Endothelial cell of umbilical vein (primary cell): ENCODE measurements around the gene PIK3C3. TPM values are rescaled to one million over a fixed set of nuclear protein-coding genes. Genes with fewer than 3 reads are reported as not detected.

ENCODE experiments used
- BruUV-seq: library from RNA; stranded (reverse); fragments of 400-500 nt; replicated peaks from 2 replicates; lab custom pipeline; 2021; lab: Mats Ljungman, UMichigan
- CTCF ChIA-PET: fragments of 300-600, 350-600 bp; sonication (Branson Sonifier 250); formaldehyde crosslinking; loops from one replicate; lab custom pipeline; 2021; ENCODE audit warnings: antibody characterized with exemption, inconsistent platforms; lab: Charles Lee
- POLR2A ChIA-PET: fragments of 300-600, 350-600 bp; sonication (Branson Sonifier 250); formaldehyde crosslinking; loops from one replicate; lab custom pipeline; 2021; ENCODE audit warnings: antibody characterized with exemption, inconsistent platforms; lab: Charles Lee
- DNase-seq: peaks from one replicate; pipeline ENCODE4 v3.0.0-alpha.2; 2011; ENCODE audit warnings: low read depth, low spot score
- FAIRE-seq: peaks from 2 replicates; lab custom pipeline; 2011; peaks lifted over from hg19 to GRCh38; lab: Jason Lieb, UNC
- H2AFZ ChIP-seq: 2 replicates; pipeline ENCODE4 v1.6.0; 2012; ENCODE audit warnings: low read depth, low read length, control low read depth, inconsistent platforms
- H3K27ac ChIP-seq: 2 replicates; pipeline ENCODE4 v1.5.1; 2011; ENCODE audit warnings: low read depth, mild to moderate bottlenecking, control low read depth, low read length, moderate library complexity; ENCODE audit not compliant: insufficient read depth
- H3K27me3 ChIP-seq, 2 experiments: 2 replicates each; pipeline versions ENCODE4 v1.6.0 to v1.6.1; 2011; ENCODE audit warnings: low read length in 2 of 2, mixed read lengths in 1 of 2; ENCODE audit not compliant: control insufficient read depth in 2 of 2, insufficient read depth in 2 of 2
- H3K36me3 ChIP-seq, 2 experiments: 2 replicates in 1 of 2; 3 replicates in 1 of 2; pipeline ENCODE4 v1.5.1; 2011; ENCODE audit warnings: low read length in 2 of 2, mild to moderate bottlenecking in 1 of 2, moderate library complexity in 1 of 2; ENCODE audit not compliant: control insufficient read depth in 2 of 2, insufficient read depth in 2 of 2; ENCODE audit errors: extremely low read depth in 1 of 2
- H3K4me1 ChIP-seq: 3 replicates; pipeline ENCODE4 v1.5.1; 2011; ENCODE audit warnings: mild to moderate bottlenecking, low read length; ENCODE audit not compliant: control insufficient read depth, insufficient read depth; ENCODE audit errors: extremely low read depth
- H3K4me2 ChIP-seq: 2 replicates; pipeline ENCODE4 v1.6.1; 2011; ENCODE audit warnings: low read length, control low read depth, mixed read lengths; ENCODE audit not compliant: insufficient read depth
- H3K4me3 ChIP-seq, 3 experiments: fragments of 200-600 bp in 1 of 3; sonication (generic), shearing (Covaris generic) in 1 of 3; replicated peaks in 1 of 3; 2 replicates each; pipeline ENCODE4 v1.5.1; 2011 to 2016; ENCODE audit warnings: control low read depth in 3 of 3, low read length in 3 of 3, mild to moderate bottlenecking in 2 of 3, inconsistent platforms in 1 of 3, low read depth in 1 of 3, moderate library complexity in 1 of 3; ENCODE audit not compliant: insufficient read depth in 1 of 3
- H3K79me2 ChIP-seq: 2 replicates; pipeline ENCODE4 v1.6.0; 2012; ENCODE audit warnings: low read length, inconsistent platforms; ENCODE audit not compliant: control insufficient read depth, insufficient read depth
- H3K9ac ChIP-seq: replicated peaks from 2 replicates; pipeline ENCODE3; 2011; ENCODE audit warnings: low read length, control low read depth; ENCODE audit not compliant: insufficient read depth; ENCODE audit errors: extremely low read depth
- H3K9me1 ChIP-seq: replicated peaks from 3 replicates; pipeline ENCODE4 v1.6.0; 2011; ENCODE audit warnings: mild to moderate bottlenecking, low read length; ENCODE audit not compliant: control insufficient read depth, insufficient read depth; ENCODE audit errors: extremely low read depth
- H3K9me3 ChIP-seq: replicated peaks from 2 replicates; pipeline ENCODE4 v1.5.1; 2012; ENCODE audit warnings: low read length, inconsistent platforms; ENCODE audit not compliant: control insufficient read depth, insufficient read depth
- H4K20me1 ChIP-seq: replicated peaks from 2 replicates; pipeline ENCODE3; 2011; ENCODE audit warnings: mild to moderate bottlenecking, low read length; ENCODE audit not compliant: control insufficient read depth, insufficient read depth; ENCODE audit errors: extremely low read depth
- CTCF ChIP-seq, 2 donors: IDR thresholded peaks; 1 replicate in 1 of 2; 2 replicates in 1 of 2; pipeline ENCODE4 v1.5.1; 2011; ENCODE audit warnings: low read length in 2 of 2, mild to moderate bottlenecking in 2 of 2, moderate library complexity in 2 of 2, control low read depth in 1 of 2, inconsistent platforms in 1 of 2, low read depth in 1 of 2; ENCODE audit not compliant: insufficient read depth in 1 of 2; ENCODE audit errors: extremely low read depth in 1 of 2
- FOS ChIP-seq: IDR thresholded peaks from 2 replicates; pipeline ENCODE4 v1.6.1; 2011; ENCODE audit warnings: mild to moderate bottlenecking, low read length, moderate library complexity, borderline replicate concordance; ENCODE audit not compliant: insufficient read depth
- GATA2 ChIP-seq: IDR thresholded peaks from 2 replicates; pipeline ENCODE4 v1.7.0; 2011; ENCODE audit warnings: low read depth, mild to moderate bottlenecking, moderate library complexity, mixed read lengths, low read length; ENCODE audit not compliant: insufficient read length, insufficient read depth
- MAX ChIP-seq: IDR thresholded peaks from 2 replicates; pipeline ENCODE4 v1.6.1; 2011; ENCODE audit not compliant: insufficient read depth, insufficient read length
- MYC ChIP-seq: IDR thresholded peaks from one replicate; pipeline ENCODE4 v1.6.1; 2011; ENCODE audit warnings: mild to moderate bottlenecking, low read depth, low read length
- POLR2A ChIP-seq: IDR thresholded peaks from 2 replicates; pipeline ENCODE4 v1.6.1; 2012; ENCODE audit warnings: low read depth, mild to moderate bottlenecking, control low read depth, low read length
- POLR2AphosphoS5 ChIP-seq: IDR thresholded peaks from 2 replicates; pipeline ENCODE4 v1.6.1; 2012; ENCODE audit warnings: low read depth, mild to moderate bottlenecking, control low read depth, low read length, moderate library complexity; ENCODE audit not compliant: insufficient read depth
- dilution Hi-C: fragments of 300-500 bp; cut with MboI; formaldehyde crosslinking; loops from one replicate; pipeline ENCODE4 v1.15.0; 2019; ENCODE audit warnings: low sequenced_read_pairs; ENCODE audit not compliant: extremely low pct_ligation_motif_present
- intact Hi-C: fragments of 100-400 bp; cut with micrococcal nuclease; formaldehyde crosslinking; loops from one replicate; pipeline ENCODE4 v1.10.0; 2022
- polyA plus RNA-seq, 4 experiments: library from polyadenylated mRNA; depleted of rRNA in 3 of 4; stranded (reverse) in 3 of 4; unstranded in 1 of 4; fragments of >200 nt; gene quantifications; 2 replicates each; pipeline versions ENCODE4 v1.2.1 to v1.2.3, GENCODE V29; 2011 to 2012; ENCODE audit warnings: missing spikeins in 1 of 4
- total RNA-seq: library from RNA; stranded (reverse); gene quantifications from 2 replicates; pipeline ENCODE4 v1.2.3, GENCODE V29; 2021

The PIK3C3 gene
- total and polyA plus RNA-seq, 2 donors (not counting 3 experiments of a cell fraction or from before 2014, with no cell fraction given): 19.5 to 47.3 TPM

GRCh38 chr18:41982942-41983660 lies 28.1 kb downstream of the PIK3C3 start:
- H3K79me2 ChIP-seq: peaks cover 2% of the 10 kb centered on the region
- peaks cover 8% of the 10 kb centered on the region for H3K4me1 ChIP-seq
- BruUV-seq: no TSS peak
- dilution Hi-C loops: no loop called here
- H3K9ac ChIP-seq: no peak overlapping the region
- DNase-seq: peak; percentile 30
- FAIRE-seq: no peak
- H3K27ac ChIP-seq: no peak overlapping the region
- H4K20me1 ChIP-seq: no peaks in the 10 kb centered on the region
- peak overlapping the region; percentile 29 for H3K4me2 ChIP-seq
- H3K9me1 ChIP-seq: no peaks in the 10 kb centered on the region
- TF ChIP-seq MAX (no peak), MYC (no peak), FOS (peak; percentile 57), POLR2A (no peak), POLR2AphosphoS5 (no peak), GATA2 (peak; percentile 8), CTCF (IDR thresholded peaks at IDR 0.05; ENCODE audit: extremely low read depth in 1 of 2, insufficient read depth in 1 of 2, low read depth in 1 of 2, low read length in 2 of 2) (no peak)
- H3K4me3 ChIP-seq: no peak overlapping the region
- H3K27me3 ChIP-seq: no peaks in the 10 kb centered on the region
- CTCF ChIA-PET: interaction anchor here (0.9 to 2.3 kb wide), 3 partner anchors 14 to 70 kb away, joined by 3 to 10 read pairs (median 5); no protein-coding TSS in a partner anchor
- peaks cover 0 to 4% of the 10 kb centered on the region in 2 experiments for H3K36me3 ChIP-seq
- no peaks in the 10 kb centered on the region for H3K9me3 ChIP-seq
- POLR2A ChIA-PET: no interaction called here
- H2AFZ ChIP-seq: no peak overlapping the region
- intact Hi-C loops: no loop called here
